Medulla oblongata (tissue), 1 donor: ENCODE data around the gene SALL1.
A peak's percentile ranks its signal among the peaks of the same experiment; 100 is the strongest.

Experiments used
- DNase-seq: peaks from one replicate; pipeline ENCODE4 v3.0.0-alpha.2; 2015; ENCODE audit errors: extremely low spot score

The SALL1 gene

DNA sequence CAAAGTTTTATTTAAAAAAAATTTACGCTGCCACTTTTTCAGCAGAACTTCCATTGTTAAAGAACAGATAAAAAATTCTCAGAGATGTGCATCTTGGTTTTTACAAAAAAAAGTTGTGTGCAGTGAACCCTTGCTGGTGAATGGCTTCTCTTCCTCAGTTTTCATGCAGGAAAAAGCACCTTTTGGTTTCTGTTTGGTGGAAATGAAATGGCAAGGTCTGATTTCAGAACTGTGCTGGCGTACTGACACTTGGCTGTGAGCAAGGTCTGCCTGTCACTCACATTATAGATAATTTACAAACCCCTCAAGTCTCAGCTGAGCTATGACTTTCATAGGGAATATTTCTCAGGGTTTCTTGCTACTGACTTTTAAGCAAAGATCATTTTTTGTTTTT is 5.7 kb upstream of the SALL1 start:
- DNase-seq = no peak

DNA sequence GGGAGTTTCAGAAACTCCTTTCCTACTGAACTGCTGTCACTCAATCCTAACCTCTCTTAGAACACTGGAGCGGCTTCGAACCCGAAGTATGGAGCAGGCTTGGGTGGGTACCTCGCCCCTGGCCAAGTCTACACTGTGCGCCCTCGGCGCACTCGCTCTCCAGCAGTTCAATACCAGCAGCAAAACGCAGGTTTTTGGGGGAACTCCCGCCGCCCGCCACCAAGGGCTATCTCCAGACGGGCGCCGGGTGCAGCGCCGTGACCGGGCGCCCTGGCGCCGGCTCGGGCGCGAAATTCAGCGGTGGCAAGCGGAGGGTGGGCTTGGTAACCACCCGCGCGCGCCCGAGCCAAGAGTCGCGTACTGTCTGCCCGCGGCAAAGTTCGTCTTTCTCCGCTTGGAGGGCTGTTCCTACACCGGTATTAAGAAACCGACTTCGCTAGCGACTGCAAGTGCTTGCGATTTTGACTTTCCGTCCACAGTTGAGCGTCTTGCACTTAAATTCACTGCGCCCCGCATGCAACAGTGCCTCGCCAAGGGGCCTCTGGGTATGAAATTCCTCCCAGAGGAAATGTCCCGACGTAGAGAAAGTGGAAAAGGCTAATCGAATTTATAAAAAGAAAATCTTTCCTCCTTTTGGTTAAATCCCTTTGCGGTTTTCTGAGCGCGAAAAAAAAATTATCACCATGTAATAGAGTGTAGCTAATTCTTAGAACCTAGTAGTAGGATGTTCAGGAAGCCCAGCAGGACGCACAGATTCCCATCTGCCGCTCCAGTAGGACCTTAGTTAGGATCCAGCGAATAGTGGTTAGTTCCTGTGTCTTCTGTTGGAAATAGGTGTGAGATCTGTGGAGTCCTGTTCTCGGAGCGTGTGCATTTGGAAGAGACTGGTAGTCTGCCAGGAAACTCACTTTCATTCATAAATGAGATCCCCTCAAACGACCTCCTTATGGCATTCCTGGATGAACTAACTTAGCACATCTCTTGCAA is 5.0 kb upstream of the SALL1 start:
- peak; percentile 49 for DNase-seq

DNA sequence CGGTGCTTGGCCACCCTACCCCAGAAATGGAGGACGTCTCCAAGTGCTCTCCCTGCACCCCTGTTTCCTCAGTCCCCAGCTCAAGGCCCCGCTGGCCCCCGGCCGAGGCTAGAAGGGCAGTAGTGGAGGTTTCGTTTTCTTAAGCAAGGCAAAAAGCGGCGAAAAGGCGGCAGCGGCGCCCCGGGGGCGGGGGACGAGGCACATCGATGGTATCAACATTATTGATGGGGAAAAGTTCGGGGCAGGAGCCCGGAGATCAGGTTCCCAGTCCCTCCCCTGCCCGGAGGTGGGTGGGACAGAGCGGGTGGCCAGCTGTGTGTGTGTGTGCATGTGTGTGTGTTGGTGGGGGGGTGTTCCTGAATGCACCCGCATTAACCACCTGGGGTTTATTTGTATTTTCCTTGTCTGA is 4.1 kb upstream of the SALL1 start:
- DNase-seq = peak; percentile 60

DNA sequence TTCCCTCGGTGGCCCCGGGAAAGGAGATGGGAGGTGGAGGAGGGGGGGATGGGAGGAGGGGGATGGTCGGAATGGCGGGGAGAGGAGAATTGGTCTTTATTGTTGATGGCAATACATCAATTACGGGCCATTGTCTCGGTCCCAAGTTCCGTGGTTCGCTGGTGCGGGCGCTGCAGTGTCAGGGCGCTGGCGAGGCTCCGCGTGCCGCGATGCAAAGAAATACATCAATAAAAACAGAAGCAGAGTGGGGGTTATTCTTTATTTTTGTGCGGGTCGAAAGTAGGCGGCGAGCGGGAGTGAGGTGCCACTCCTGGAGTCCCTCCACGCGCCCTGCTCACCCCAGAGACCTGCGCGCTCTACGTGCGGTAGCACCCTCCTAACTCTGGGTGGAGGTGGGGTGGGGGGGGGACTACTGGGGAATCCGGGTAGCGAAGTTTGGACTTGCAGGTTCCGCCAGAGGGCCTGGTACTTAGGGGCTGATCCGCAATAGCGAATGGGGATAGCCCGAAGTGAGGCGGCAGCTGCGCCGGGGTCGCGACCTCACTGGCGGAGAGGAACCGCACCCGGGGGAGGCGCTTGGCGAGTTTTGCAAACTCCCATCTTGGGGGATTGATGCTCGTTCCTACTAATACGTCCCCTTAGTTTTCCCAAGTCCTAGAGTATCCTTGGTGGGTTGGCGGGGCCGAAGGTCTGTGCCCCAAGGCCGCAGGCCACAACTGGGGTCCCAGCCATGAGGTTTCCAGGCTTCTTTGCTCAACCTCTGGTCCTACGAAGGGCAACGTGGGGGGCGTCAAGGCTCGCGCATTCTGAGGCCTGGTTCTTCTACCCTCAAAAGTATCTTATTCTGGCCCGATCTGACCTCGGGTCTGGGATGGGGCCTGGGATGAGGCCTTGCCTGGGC is 3.5 kb upstream of the SALL1 start:
- DNase-seq = peak; percentile 60

DNA sequence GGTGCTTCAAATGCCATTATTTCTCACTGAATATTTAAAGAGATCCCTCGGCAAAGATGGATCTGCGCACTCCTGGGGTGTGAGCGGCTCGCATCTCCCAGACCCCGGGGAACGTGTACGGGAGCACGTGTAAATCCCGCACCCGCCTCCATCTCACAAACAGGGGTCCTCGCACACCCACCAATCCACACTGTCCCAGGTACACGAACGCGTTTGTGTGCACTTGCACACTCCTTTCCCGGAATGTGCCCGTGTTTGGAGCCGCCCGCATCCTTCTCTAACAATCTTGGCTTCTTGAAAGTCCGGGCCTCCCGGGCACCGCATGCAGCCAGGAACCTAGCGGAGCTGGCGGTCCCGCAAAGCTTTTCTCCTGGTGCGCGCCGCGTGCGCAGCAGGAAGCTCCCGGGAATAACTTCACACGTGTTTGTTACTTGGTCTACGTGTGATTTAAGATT is 2.5 kb upstream of the SALL1 start:
- peak; percentile 52 for DNase-seq

DNA sequence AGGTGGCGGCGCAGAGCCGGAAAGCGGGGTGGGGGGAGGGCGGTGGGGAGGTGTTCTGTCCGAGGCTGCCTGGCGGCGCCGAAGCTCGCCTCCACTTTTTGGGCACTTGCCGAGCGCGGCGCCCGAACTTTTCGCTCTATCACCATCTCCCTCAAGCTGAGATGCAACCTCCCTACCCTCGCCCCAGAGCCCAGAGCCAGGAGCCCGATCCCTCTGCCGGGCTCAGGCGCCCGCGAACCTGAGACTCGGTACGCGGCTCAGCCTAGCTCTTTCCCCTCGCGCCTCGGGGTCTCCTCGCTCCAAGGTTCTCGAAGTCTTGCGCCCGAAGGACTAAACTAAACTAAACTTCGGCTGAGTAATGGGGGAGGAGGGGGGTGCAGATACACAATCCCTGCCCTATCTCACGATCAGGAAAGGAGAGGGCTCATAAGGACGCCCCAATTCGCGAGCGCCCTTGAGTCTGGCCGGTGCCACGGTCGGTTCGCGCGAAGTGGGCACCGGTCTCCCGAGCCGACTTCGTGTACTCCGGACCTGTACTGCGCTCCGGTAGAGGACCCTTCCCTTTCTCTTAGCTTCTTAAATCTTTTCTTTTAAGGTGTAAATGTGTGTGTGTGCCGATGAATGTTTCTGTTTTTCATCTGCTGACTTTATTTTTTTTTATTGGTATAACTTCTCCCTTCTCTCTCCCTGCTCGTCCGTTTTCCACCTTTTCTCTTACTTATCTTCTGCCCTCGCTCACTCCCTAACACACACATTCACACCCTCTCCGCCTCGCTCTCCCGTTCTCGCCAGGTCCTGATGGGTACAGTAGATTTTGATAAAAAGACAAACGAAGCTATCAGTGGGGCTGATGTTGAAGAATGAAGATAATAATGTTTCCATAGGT is 1.9 kb upstream of the SALL1 start:
- peak; percentile 63 for DNase-seq

DNA sequence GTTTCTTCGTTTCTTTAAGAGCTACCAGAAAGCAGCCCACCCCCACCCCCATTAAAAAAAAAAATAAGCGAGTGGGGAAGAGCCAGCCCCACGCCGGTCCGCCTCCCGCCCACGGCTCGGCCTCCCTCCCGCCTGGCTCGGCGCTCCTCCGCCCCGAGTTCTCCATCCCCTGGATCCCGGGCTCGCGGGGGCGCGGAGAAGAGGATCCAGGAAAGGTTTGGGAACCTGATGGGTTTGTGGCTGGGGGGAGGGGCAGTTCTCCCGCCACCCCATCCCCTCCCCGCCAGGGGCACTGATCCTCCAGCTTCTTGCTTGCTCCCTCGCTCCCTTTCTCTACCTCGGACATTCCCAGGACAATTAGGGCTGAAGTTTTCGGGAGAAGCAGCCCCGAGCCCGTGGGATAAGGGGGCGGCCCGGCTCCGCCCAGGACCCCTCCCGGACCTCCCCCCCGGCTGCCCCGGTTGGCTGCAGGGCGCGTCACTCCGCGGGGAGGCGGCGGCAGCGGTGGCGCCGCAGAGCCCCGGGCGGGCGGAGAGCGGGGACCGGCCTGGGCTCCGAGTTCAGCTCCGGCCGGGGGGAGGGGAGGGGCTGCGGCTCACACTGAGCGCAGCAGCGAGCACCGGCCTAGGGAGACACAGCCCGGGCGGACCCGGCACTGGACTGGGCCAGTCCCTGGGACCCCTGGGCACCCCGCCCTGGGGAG is 1.0 kb upstream of the SALL1 start:
- DNase-seq = peak; percentile 96

DNA sequence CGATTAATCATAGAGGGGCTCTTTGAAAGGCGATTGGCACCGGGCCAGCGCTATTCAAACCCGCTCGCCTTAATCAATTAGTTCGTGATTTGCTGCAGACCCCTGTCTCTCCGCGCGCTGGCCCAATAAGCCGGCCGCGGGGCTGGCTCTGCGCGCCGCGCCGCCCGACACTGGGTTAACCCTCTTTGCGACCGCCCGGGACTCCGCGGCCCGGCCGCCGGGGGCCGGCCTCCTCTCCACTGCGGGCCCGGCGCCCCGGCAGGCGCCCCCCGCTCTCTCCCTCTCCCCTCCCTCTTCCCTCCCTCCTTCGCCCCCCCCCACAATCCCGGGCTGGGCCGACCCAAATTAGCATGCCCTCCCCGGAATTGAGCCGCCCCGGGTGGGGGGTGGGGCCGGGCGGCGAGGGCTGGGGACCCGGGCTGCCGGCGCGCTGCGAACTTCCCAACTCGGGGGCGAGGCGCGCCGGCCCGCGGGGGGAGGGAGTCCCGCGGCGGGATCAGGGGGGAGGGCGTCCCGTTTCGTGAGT is 428 bp upstream of the SALL1 start:
- DNase-seq = peak; percentile 91

DNA sequence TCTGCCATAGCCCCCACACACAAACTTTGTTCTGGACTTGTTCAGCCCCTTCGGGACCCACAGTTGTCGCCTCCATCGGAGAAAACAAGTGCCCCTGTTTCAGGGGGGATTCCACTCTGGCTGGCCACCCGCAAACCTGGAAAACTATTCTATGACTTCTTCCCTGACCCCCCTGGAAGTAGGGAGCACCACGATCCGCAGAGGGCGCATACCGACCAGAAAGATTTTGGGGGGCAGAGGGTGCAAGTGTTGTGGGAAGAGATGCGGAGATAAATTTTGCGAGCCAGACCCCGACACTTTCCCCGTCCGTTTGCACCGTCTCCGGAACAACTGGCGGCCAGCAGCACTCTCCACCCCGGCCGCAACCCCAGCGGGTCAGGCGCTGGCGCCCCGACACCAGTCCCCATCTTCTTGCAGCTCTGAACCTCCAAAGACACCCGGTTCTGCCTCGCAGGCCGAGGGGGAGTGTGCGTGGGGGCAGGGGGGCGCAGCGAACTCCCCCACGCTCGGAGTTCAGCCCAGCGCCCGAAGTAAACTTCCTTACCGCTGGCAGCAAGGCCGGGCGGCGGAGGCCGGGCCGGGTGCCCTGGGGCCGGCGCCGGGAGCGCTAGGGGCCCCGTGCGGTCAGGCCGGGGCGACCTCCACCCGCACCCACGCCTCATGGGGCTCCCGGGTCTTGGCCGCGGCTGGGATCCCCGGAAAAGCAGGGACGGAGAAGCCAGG is 744 bp downstream of the SALL1 start:
- no peak for DNase-seq

DNA sequence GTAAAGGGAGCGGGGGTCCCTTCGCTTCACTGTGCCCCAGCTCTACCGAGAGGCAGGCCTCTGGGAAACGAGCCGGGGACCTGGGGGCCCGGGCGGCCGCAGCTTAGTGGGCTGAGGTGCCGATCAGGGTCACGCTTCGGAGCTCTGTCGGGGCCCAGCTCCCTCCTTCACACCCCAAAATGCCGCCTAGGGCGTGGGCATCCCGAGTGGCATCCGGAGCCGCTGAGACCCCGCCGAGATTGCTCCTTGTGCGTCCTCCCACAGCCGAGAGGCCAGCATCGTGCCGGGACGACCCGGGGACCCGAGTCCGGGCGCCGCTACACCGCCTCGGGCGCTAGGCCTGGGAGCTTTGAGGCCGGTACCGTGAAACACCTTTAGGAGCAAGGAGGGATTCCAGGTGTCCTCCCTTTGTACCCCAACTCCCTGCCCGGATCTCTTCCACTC is 1.3 kb downstream of the SALL1 start:
- no peak for DNase-seq

DNA sequence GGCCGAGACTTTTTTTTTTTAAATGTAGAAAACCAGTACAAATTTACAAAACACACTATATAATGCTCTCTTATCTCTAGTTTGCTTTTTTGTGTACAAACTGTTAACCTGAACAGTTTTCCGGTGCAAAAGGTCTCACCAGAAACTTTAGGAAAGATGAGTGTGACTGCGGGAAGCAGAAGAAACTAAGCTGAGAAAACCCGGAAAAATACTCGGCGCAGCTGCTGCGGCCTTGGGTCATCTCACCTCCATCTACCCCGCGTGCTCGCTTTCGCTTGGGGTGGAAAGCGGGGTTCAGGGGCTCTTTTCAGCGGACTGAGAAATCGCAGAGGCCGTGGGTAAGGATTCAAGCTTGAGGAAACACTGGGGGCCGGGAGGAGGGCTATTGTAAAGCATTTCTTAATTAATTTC is 1.8 kb downstream of the SALL1 start:
- DNase-seq = no peak

DNA sequence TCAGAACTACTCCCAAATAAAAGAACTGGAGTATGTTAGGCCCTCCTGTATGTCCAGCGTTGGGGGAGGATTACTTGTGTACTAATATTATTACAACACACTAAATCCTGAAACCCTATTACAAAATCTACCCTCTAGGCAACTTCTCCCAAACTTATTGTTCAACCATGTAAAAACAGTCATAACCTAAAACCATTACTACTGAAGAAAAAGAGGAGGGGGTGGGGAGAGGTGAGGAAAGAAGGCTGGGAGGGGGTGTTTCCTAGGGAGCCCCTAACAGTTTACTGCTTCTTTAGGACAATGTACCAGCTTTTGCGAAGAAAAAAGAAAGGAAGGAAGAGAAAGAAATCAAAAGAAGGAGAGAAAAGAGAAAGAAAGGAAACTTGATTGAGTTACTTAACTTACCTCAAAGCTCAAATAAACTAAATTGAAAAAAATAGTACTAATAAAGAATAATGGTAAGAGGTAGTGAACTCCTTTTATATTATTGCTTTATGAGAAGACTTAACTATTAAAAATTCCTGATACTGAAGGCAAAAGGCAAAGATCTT is 2.3 kb downstream of the SALL1 start:
- DNase-seq = no peak

DNA sequence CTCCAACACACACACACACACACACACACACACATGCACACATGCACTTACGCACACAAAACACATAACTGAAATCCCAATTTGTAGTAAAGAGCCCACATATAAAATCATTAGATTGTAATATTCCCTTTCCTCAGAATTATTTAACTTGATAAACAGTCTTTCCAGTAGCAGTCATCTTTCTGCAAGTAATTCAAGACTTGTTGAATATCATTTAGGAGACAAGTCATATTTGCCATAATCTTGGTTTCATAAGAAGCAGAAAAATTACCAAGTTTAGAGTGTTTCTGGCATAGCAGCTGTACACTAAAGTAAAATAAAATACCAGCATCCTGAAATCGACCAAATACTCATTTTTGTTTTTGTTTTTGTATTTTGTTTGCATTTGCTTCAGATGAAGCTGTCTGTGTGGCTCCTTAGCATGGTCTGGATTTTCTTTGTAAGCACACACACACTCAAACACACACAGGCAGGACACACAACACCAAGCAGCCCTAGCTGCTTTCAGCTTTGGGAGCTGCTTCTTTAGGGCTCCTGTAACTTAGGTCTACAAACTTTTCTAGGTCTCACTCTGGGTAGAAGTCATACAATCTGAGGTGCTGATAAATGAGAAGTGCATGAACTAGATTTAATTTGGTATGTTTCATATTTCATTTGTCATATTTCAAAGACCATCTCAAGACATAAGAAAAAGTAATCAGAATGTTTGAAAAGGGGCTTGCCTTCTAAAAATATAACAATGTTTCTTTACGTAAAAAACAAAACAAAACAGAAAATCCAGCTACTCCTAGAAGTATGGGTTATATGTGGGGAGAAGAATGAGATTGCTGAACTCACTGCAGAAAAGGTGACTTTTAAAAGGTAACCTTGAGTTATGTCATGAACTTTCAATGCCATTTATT is 3.0 kb downstream of the SALL1 start:
- DNase-seq = peak; percentile 58

DNA sequence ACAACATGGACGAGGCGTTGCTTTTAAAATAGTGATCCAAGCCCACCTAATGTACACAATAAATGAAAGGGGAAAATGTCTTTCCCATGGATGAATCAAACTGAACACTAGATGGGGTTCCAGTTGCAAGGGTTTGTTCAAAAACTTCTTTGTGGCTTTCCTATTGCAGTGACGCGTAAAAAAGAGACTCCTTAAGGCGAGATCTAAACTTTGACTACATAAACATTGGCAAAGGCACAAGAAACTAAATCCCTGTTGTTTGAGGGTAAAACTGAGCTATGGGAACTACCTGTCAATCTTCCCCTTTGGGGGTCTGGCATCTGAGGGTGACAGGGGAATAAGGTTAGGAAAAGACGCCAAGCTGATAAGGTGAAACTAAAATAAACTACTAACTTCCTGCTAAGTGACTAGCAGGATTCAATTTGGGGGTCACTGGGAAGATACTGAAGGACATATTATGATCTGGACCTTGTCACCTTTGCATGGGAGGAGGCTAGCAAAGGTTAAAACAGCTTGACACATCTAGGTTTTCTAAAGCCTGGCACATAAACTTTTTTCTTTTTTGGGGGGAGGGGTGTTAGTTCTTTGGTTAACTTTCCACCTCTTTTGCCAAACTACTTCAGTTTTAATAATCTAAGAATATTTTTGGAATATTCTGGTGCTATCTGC is 4.7 kb downstream of the SALL1 start:
- peak; percentile 83 for DNase-seq

DNA sequence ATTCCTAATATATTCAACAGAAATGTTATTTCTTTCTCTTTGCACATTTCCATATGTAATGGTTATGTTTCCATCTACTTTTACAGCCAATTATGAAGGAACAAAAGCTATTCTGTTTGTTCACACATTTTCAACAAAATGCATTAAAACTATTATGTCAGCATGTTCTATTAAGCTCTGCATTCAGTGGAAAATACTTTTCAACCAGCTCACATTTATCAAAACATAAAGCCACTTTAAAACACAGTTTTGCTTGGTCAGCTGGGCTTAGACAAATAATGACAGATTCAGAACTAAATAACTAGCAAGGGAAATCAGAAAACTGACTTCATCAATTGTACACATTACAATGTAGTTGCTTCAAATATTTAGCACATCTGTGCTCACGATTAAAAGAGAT is 6.9 kb downstream of the SALL1 start:
- DNase-seq = no peak

DNA sequence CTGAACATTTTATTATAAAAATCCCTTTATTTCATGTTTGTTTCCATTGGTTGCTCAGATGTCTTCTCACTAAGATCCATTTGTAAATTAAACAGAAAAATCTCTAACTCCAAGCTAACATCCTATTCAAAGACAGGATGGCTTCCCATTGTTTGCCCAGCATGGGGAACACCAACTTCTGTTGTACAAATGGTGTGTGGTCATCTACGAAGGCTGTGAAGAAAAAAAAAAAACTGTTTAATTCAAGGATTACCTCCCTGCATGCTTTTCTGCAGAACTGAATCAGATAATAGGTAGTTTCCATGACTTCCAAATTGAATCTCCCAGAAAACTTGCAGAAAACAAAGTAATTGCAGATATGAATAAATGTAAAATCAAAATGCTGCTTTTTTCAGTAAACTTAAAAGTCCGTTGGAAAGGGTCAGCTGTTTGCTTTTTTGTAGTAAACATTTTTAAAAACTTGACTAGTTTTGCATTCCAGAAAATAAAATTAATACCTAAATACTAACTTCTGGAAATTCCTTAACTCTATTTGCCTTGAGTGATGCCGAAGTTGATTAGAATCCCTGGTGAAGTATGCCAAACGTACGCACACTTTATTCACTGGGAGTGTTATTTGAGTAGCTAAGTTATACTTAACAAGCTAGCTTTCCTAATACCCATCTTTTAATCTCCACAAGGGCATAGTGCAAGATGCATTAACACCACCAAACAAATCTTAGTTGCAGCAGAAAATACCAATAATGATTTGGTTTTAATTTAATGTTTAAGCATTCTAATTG is 7.7 kb downstream of the SALL1 start:
- no peak for DNase-seq

DNA sequence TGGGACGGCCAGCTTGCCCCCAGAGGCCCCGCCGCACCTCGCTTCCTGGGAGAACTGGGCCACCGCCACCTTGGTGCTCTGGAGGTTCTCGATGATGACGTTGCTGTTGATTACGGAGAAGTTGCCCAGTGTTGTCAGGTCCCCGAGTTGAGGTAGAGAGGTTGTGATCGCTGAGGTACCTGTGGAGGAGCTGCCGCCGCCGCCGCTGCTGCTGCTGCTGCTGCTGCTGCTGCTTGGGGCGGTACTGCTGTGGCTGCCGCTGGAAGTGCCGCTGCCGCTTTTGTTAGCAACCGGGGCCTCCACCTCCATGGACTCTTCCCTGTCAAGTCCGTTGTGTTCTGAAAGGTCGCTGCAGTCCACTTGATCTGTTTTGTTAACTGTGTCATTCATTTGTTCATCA is 9.5 kb downstream of the SALL1 start:
- no peak for DNase-seq
